ENCODE measurements around the gene DGKA.
"Not testable (repeated sequence)": the region's sequence is repeated elsewhere in the genome, so short reads cannot be mapped to it uniquely, and the experiment has no call there.

Gene DGKA

DNA sequence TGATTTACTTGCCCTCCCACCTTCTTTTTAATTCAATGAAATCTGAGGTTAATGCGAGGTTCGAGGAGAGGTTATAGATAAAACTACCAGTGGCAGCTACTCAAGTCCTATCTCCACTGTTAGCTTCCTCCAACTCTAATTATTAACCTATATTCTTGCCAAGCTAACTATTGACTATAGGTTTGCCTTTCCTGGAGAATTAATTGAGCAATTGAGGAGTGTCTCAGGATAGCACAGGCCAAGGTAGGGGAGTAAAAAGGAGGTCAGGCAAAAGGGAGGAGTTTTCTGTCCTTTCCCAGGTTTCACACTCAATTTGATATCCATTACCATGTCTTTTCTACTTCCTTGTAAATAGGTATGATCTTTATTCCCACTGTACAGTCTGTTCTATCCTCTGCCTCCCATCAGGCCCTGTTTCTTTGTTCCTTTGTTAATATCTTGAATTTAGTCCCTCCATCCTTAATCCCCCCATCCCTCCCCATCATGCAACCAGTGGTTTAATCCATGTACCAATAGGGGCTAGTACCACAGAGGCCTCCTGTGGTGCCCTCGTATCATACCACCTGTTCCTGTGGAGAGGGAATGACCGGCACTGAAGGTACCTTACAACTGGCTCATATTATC is 62.4 kb downstream of the DGKA start:
- H3K36me3 ChIP-seq: peaks cover 79% of the 10 kb centered on the region
- H3K9ac ChIP-seq: peak overlapping the region; percentile 48; the same call in 1 of the 2 replicates
- H3K4me3 ChIP-seq: no peak overlapping the region
- TF ChIP-seq Cebpa-rat (IDR thresholded peaks at IDR 0.05): no peak
- no peaks in the 10 kb centered on the region for H3K27me3 ChIP-seq
- H3K27ac ChIP-seq: 0 out of 2 replicates have a peak overlapping the region, but pooled peaks have one; percentile 7
- H4K20me1 ChIP-seq: no peaks in the 10 kb centered on the region
- no peaks in the 10 kb centered on the region for H3K9me3 ChIP-seq
- no peak overlapping the region for H3K4me2 ChIP-seq
- H3K4me1 ChIP-seq: peaks cover 9% of the 10 kb centered on the region

DNA sequence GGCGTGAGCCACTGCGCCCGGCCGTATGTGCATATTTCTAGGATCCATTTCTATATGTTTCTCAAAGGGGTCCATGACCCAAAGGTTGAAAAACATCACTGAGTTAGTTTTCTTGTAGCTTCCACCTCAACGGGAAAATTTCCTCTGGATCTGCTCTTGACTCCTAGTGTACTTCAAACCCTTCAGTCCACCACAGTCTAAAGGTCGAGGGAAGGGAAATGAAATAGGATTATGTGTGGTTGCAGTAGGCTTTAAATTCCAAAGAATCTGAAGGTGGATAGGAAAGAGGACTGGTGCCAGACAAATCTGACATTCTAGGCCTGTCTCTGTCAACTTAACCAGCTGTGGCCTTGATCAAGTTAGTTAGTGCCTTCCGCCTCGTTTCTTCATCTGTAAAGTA is 64.4 kb downstream of the DGKA start:
- H3K4me1 ChIP-seq: peaks cover 9% of the 10 kb centered on the region
- no peaks in the 10 kb centered on the region for H3K9me3 ChIP-seq
- peaks cover 58% of the 10 kb centered on the region for H3K36me3 ChIP-seq
- no peak overlapping the region for H3K27ac ChIP-seq
- H3K27me3 ChIP-seq: no peaks in the 10 kb centered on the region
- H4K20me1 ChIP-seq: no peaks in the 10 kb centered on the region
- no peak for TF ChIP-seq Cebpa-rat (IDR thresholded peaks at IDR 0.05)
- no peak overlapping the region for H3K4me2 ChIP-seq
- H3K4me3 ChIP-seq: no peak overlapping the region
- H3K9ac ChIP-seq: no peak overlapping the region; the same call in 1 of the 2 replicates

DNA sequence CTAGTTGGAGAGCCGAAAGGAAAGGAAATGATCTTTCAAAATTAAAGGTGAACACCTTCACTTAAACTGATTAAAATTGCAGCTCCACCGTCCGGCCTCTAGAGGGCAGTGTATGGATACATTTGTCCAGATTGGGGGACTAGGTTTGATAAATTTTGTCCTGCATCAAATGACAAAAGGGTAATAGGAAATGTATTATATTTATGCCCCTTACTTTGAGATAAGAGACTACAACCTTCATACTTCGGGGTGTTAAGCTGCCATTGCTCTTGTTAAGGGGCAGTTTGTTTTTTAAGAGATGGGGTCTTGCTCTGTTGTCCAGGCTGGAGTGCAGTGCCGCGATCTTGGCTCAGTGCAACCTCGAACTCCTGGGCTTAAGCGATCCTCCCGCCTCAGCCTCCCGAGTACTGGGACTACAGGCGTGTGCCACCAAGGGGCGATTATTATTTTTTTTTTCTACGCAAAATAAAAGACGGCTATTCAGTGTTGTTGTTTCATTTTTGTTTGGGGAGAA is 65.3 kb downstream of the DGKA start:
- H3K27me3 ChIP-seq: no peaks in the 10 kb centered on the region
- no peak overlapping the region for H3K4me3 ChIP-seq
- peaks cover 49% of the 10 kb centered on the region for H3K36me3 ChIP-seq
- no peak overlapping the region for H3K4me2 ChIP-seq
- H4K20me1 ChIP-seq: no peaks in the 10 kb centered on the region
- H3K9me3 ChIP-seq: no peaks in the 10 kb centered on the region
- no peak for TF ChIP-seq Cebpa-rat (IDR thresholded peaks at IDR 0.05)
- peaks cover 9% of the 10 kb centered on the region for H3K4me1 ChIP-seq
- no peak overlapping the region for H3K9ac ChIP-seq
- no peak overlapping the region for H3K27ac ChIP-seq

DNA sequence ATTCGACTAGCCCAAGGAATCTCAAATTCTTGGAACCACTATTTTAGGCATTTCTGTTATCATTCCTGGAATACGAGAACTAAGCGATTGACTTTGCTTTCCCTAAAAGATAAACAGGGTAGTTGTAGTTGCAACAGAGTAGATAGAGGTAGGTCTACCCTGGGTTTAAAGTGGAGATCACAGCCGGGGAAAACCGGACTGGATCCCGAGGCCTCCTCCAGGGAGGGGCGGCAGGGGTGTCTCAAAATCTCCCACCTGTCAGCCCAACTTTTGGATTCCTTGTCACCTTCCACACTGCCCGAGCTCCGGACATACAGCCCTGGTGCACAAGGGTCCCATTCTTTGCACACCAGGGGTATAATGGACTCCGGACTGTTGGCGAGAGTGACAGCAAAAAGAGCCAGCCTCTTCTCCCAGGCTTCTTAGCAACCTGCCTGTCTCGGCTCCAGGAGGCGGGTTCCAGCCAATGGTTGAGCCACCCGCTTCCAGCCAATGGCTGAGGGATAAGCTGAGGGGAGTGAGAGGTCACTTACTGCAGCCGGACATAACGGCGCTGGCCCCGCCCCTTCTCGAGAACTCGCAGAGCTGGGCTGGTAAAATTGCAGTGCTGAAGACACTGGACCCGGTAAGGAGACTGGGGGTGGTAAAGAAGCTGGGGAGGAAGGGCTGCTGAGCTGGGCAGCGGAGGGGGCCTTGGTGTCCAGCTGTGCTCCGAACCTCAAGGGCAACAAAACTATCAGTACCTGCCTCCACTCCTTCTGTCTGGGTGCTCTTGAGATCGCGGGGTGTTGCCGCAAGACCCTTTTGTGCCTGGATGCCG is 66.0 kb downstream of the DGKA start, which contains the start of gene SUOX:
Gene SUOX, plus strand, starts transcription at position 562 of the 820 bp plus-strand sequence. CDS start 4,946 bp downstream, outside the sequence.
- TF ChIP-seq Cebpa-rat (IDR thresholded peaks at IDR 0.05): no peak

DNA sequence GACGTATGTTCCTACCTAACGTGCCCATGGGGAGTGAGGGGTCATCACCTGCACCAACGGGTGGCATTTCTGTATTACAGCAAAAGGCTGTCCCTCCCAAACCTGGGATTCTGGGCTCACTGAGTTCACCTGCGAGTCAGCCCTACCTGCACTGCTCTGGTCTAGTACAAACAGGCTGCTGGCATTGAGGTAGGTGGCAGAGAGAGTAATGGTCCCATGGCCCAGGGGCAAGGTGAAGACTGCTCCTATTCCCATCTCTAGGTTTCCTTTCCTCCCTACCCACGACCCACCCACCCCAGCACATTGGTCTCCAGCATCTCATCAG is 66.5 kb downstream of the DGKA start:
- Histone ChIP-seq H3K27me3 (no peaks in the 10 kb centered on the region), H3K9me3 (no peaks in the 10 kb centered on the region), H3K4me1 (peaks cover 9% of the 10 kb centered on the region), H3K36me3 (peaks cover 37% of the 10 kb centered on the region), H3K4me3 (no peak overlapping the region; the same call in 1 of the 2 replicates), H3K9ac (peak overlapping the region; percentile 24; the same call in 1 of the 2 replicates), H3K27ac (no peak overlapping the region), H4K20me1 (no peaks in the 10 kb centered on the region), H3K4me2 (peak overlapping the region; percentile 37; the same call in 1 of the 2 replicates)
- TF ChIP-seq Cebpa-rat (IDR thresholded peaks at IDR 0.05): no peak

More for the DNA sequence above, 66.0 kb downstream of the DGKA start, which contains the start of gene SUOX:
- Histone ChIP-seq H3K4me1 (peaks cover 9% of the 10 kb centered on the region), H3K27ac (no peak within 1 kb of the TSS), H3K9ac (peak within 1 kb of the TSS; percentile 24; the same call in 1 of the 2 replicates), H3K4me2 (peak within 1 kb of the TSS; percentile 37), H4K20me1 (no peaks in the 10 kb centered on the region), H3K27me3 (no peaks in the 10 kb centered on the region), H3K9me3 (no peaks in the 10 kb centered on the region), H3K36me3 (peaks cover 43% of the 10 kb centered on the region), H3K4me3 (peak within 1 kb of the TSS; percentile 18; the same call in 1 of the 2 replicates)

DNA sequence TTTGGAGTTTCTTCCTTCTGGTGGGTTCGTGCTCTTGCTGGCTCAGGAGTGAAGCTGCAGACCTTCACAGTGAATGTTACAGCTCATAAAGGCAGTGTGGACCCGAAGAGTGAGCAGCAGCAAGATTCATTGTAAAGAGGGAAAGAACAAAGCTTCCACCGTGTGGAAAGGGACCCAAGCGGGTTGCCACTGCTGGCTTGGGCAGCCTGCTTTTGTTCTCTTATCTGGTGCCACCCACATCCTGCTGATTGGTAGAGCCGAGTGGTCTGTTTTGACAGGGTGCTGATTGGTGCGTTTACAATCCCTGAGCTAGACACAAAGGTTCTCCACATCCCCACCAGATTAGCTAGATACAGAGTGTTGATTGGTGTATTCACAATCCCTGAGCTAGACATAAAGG is 68.6 kb downstream of the DGKA start:
- not testable (repeated sequence) for H3K9me3 ChIP-seq, H3K4me2 ChIP-seq, H3K4me1 ChIP-seq, H3K4me3 ChIP-seq, H3K9ac ChIP-seq, H3K27me3 ChIP-seq, H4K20me1 ChIP-seq, H3K27ac ChIP-seq
- peaks cover 25% of the 10 kb centered on the region for H3K36me3 ChIP-seq

DNA sequence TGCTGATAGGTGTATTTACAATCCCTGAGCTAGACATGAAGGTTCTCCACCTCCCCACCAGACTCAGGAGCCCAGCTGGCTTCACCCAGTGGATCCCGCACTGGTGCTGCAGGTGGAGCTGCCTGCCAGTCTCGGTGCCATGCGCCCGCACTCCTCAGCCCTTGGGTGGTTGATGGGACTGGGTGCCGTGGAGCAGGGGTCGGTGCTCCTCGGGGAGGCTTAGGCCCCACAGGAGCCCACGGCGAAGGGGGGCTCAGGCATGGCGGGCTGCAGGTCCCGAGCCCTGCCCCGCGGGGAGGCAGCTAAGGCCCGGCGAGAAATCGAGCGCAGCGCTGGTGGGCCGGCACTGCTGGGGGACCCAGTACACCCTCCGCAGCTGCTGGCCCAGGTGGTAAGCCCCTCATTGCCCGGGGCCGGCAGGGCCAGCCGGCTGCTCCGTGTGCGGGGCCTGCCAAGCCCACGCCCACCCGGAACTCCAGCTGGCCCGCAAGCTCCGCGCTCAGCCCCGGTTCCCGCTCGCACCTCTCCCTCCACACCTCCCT is 69.1 kb downstream of the DGKA start:
- peaks cover 23% of the 10 kb centered on the region for H3K36me3 ChIP-seq
- H3K4me3 ChIP-seq, H3K27ac ChIP-seq, H3K9me3 ChIP-seq, H4K20me1 ChIP-seq, H3K4me2 ChIP-seq, H3K9ac ChIP-seq, H3K4me1 ChIP-seq, H3K27me3 ChIP-seq: not testable (repeated sequence)

DNA sequence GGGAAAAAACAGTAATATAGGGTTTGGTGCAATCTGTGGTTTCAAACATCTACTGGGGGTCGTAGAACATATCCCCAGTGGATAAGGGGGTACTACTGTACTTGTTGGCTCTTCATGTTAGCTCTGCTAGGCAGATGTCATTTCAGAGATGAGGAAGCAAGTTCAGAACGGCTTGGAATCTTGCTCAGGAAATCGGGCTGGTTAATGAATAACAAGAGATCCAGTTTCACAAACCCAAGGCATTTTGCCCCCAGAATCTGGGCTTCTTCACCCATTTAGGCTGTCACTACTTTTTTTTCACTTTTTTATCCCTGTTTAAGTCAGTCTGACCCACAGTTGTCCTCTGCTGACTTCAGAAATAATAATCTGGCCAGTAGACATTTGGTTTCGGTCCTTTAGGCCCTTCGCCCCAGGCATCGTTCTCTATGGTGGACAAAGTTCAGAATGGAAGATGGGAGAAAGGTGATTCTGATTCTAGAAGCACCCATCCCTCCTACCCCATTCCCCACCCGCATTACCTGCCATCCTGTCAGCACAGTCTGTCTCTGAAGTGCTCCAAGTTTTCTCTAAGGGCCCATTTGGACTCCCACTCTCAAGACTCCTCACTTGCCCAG is 70.6 kb downstream of the DGKA start:
- Histone ChIP-seq H3K4me2 (no peak overlapping the region), H3K4me3 (no peak overlapping the region), H4K20me1 (no peaks in the 10 kb centered on the region), H3K9ac (no peak overlapping the region), H3K4me1 (peaks cover 9% of the 10 kb centered on the region), H3K27me3 (no peaks in the 10 kb centered on the region), H3K27ac (no peak overlapping the region), H3K9me3 (no peaks in the 10 kb centered on the region), H3K36me3 (peaks cover 16% of the 10 kb centered on the region)
- TF ChIP-seq Cebpa-rat (IDR thresholded peaks at IDR 0.05): no peak

DNA sequence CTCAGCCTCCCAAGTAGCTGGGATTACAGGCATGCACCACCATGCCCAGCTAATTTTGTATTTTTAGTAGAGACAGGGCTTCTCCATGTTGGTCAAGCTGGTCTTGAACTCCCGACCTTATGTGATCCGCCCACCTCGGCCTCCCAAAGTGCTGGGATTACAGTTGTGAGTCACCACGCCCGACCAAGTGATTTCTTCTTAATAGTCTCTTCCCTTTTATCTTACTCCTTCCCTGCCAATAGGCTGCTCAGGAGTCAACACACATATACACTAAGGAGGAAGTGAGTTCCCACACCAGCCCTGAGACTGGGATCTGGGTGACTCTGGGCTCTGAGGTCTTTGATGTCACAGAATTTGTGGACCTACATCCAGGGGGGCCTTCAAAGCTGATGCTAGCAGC is 72.4 kb downstream of the DGKA start:
- not testable (repeated sequence) for H3K9me3 ChIP-seq, H3K27ac ChIP-seq, H4K20me1 ChIP-seq, H3K9ac ChIP-seq, H3K27me3 ChIP-seq, H3K4me3 ChIP-seq, H3K4me2 ChIP-seq
- Histone ChIP-seq H3K4me1 (peaks cover 11% of the 10 kb centered on the region), H3K36me3 (peaks cover 11% of the 10 kb centered on the region; the same call in 1 of the 2 replicates)

All from BLaER1 (cell line).